Epithelial cell of esophagus (primary cell): ENCODE results near the gene RBM15B.

Experiments
- DNase-seq: peaks from one replicate; pipeline ENCODE4 v3.0.0; 2010; ENCODE audit warnings: low read depth
- H3K4me3 ChIP-seq: 2 replicates; pipeline ENCODE4 v1.5.1; 2011; ENCODE audit warnings: mild to moderate bottlenecking, low read length, control low read depth
- CTCF ChIP-seq: IDR thresholded peaks from 2 replicates; pipeline ENCODE4 v1.5.1; 2011; ENCODE audit warnings: low read depth, mild to moderate bottlenecking, low read length, control low read depth, inconsistent platforms; ENCODE audit not compliant: insufficient read depth; ENCODE audit errors: missing control alignments

RBM15B gene

GRCh38 chr3:51378065-51378464 is 13.0 kb upstream of the RBM15B start:
- no peak for TF ChIP-seq CTCF
- H3K4me3 ChIP-seq, result no peak overlapping the region

DNA sequence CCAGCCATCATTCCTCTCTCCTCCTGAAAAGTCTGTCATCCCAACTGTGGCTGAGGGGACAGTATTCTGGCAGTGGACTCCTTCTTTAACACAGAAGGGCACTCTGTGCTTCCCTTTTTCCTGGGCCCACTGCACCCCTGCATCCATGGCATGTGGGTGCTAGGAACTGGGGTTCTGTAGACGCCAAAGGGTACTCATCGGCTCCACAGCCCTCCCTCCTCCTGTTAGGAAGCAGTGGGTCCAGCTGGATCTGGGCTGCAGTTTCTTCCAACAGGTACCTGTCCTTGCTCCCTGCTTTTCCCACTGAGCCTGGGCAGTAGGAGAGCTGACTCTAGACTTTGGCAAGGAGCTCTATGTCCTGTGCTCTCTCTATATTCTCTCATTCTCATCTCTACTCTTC is 12.4 kb upstream of the RBM15B start:
- no peak overlapping the region for H3K4me3 ChIP-seq
- no peak for DNase-seq
- TF ChIP-seq CTCF, result no peak

More at GRCh38 chr3:51378065-51378464, 13.0 kb upstream of the RBM15B start:
- no peak for DNase-seq

GRCh38 chr3:51379301-51379700 is 11.8 kb upstream of the RBM15B start:
- H3K4me3 ChIP-seq, result no peak overlapping the region
- DNase-seq, result no peak
- no peak for TF ChIP-seq CTCF

- no peak overlapping the region for H3K4me3 ChIP-seq
- DNase-seq, result no peak
- TF ChIP-seq CTCF, result no peak
Observed at GRCh38 chr3:51379746-51380455, 11.2 kb upstream of the RBM15B start.

DNA sequence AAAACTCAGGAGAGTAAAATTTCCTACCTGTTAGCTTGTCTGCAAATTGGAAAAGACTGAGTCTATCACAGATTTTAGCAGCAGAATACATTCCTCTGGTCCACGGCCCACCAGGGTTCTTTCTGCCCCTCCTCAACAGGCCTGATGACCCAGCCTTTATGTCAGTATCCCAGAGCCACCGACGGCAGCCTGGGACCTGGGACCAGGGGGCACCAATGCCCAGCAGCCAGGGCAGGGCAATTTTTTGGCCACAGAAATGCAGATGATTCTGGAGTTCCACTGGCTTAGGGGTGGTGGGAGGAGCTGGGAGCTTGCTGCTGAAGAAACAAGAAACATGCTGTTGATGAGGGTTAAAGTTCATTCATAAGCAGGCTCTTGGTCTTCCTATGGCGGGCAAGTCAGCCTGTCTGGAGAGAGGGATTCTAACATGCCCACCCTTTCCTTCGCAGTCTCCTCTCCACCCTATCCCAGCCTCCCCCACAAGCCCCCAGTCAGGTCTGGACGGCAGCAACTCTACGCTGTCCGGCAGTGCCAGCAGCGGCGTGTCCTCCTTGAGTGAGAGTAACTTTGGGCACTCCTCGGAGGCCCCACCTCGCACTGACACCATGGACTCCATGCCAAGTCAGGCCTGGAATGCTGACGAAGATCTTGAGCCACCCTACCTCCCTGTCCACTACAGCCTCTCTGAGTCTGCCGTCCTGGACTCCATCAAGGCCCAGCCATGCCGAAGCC is 10.3 kb upstream of the RBM15B start:
- TF ChIP-seq CTCF, result no peak
- H3K4me3 ChIP-seq, result no peak overlapping the region
- no peak for DNase-seq

GRCh38 chr3:51381333-51381705 is 9.8 kb upstream of the RBM15B start:
- TF ChIP-seq CTCF, result no peak
- no peak for DNase-seq
- no peak overlapping the region for H3K4me3 ChIP-seq
